Stomach (tissue), 9 donors: Measurements from ENCODE around the gene TENT4B. TPM values are rescaled to one million over a fixed set of nuclear protein-coding genes. Genes with fewer than 3 reads are reported as not detected.
A peak's percentile ranks its signal among the peaks of the same experiment; 100 is the strongest.

ENCODE experiments used
- DNase-seq, 2 donors: peaks; one replicate each; pipeline versions ENCODE4 v3.0.0 to v3.0.0-alpha.2; 2013 to 2019
- H3K27ac ChIP-seq, 5 donors: fragments of 200-600 bp in 4 of 5; sonication (generic) in 4 of 5; one replicate each; pipeline ENCODE4 v1.5.1; 2013 to 2019; ENCODE audit warnings: mild to moderate bottlenecking in 1 of 5, moderate library complexity in 1 of 5
- H3K27me3 ChIP-seq, 3 donors: fragments of 200-600 bp; sonication (generic); one replicate each; pipeline ENCODE4 v1.5.1; 2017 to 2019; ENCODE audit warnings: mixed run types in 1 of 3
- H3K36me3 ChIP-seq, 4 donors: fragments of 200-600 bp; sonication (generic); 1 replicate in 3 of 4; 2 replicates in 1 of 4; pipeline ENCODE4 v1.5.1; 2016 to 2019
- H3K4me1 ChIP-seq, 4 donors: fragments of 200-600 bp; sonication (generic); one replicate each; pipeline ENCODE4 v1.5.1; 2016 to 2019
- H3K4me3 ChIP-seq, 4 donors: fragments of 200-600 bp; sonication (generic) in 3 of 4; one replicate each; pipeline ENCODE4 v1.5.1; 2016 to 2019; ENCODE audit warnings: mild to moderate bottlenecking in 1 of 4
- H3K9me3 ChIP-seq, 4 donors: fragments of 200-600 bp; sonication (generic); one replicate each; pipeline ENCODE4 v1.5.1; 2016 to 2019
- EP300 ChIP-seq: sonication (generic); formaldehyde crosslinking; IDR thresholded peaks from one replicate; pipeline ENCODE4 v1.6.1; 2017; ENCODE audit warnings: antibody characterized with exemption
- POLR2A ChIP-seq, 4 donors: fragments of 450-650 bp; IDR thresholded peaks; one replicate each; pipeline ENCODE4 v1.6.1; 2016; ENCODE audit warnings: antibody characterized with exemption in 4 of 4, control low read depth in 2 of 4, mild to moderate bottlenecking in 1 of 4, moderate library complexity in 1 of 4
- POLR2AphosphoS5 ChIP-seq, 3 donors: sonication (generic); formaldehyde crosslinking; IDR thresholded peaks; one replicate each; pipeline ENCODE4 v1.6.1; 2016; ENCODE audit warnings: antibody characterized with exemption in 3 of 3
- WGBS, 5 donors: extraction: QIAGEN DNeasy Blood & Tissue Kit in 3 of 5; methylation state at CpG; one replicate each; pipeline versions ENCODE4 v1.1.5 to v1.1.7; 2013 to 2018; 5-methylcytosine and 5-hydroxymethylcytosine counted together
- intact Hi-C: fragments of 100-400 bp; cut with DNase I; formaldehyde crosslinking; loops from one replicate; pipeline ENCODE4 v1.15.1; 2023; ENCODE audit warnings: low total_unique reads
- polyA plus RNA-seq, 3 donors: library from polyadenylated mRNA; stranded (reverse); fragments of 200-250 nt; gene quantifications; one replicate each; pipeline ENCODE4 v1.2.3, GENCODE V29; 2013
- total RNA-seq, 5 donors: library from RNA; depleted of rRNA; stranded (reverse); fragments of >200 nt; gene quantifications; one replicate each; pipeline versions ENCODE4 v1.1.0 to v1.2.3, GENCODE V29; 2014 to 2016
- TF ChIP-seq, protein P1 (sequence below), 7 experiments: fragments of 450-650 bp in 4 of 7; fragments of 200-600 bp in 3 of 7; sonication (generic) in 3 of 7; IDR thresholded peaks; one replicate each; pipeline ENCODE4 v1.5.1; 2016 to 2019; ENCODE audit warnings: antibody characterized with exemption in 7 of 7, control low read depth in 2 of 7, mild to moderate bottlenecking in 1 of 7
- donor health status: healthy with polysubstance abuse.
- donor health status: Bipolar disorder and iron deficiency.
- donor health status: healthy.

The TENT4B gene
- total and polyA plus RNA-seq, 8 donors = 2.4 to 24.1 (median 8.3) TPM

GRCh38 chr16:50152351-50152806 is 727 bp upstream of the TENT4B start:
- no peaks in the 10 kb centered on the region for H3K9me3 ChIP-seq
- H3K4me3 ChIP-seq = peak overlapping the region; percentile 70 to 99 (median 80)
- 0 to 1% (median 0%) methylated on average over 23 to 24 of the region's 24 CpGs for WGBS, 5 donors
- TF ChIP-seq EP300 (no peak), POLR2A (IDR thresholded peaks at IDR 0.05) (no peak), POLR2AphosphoS5 (IDR thresholded peaks at IDR 0.05) (no peak)
- TF ChIP-seq, protein P1, sequence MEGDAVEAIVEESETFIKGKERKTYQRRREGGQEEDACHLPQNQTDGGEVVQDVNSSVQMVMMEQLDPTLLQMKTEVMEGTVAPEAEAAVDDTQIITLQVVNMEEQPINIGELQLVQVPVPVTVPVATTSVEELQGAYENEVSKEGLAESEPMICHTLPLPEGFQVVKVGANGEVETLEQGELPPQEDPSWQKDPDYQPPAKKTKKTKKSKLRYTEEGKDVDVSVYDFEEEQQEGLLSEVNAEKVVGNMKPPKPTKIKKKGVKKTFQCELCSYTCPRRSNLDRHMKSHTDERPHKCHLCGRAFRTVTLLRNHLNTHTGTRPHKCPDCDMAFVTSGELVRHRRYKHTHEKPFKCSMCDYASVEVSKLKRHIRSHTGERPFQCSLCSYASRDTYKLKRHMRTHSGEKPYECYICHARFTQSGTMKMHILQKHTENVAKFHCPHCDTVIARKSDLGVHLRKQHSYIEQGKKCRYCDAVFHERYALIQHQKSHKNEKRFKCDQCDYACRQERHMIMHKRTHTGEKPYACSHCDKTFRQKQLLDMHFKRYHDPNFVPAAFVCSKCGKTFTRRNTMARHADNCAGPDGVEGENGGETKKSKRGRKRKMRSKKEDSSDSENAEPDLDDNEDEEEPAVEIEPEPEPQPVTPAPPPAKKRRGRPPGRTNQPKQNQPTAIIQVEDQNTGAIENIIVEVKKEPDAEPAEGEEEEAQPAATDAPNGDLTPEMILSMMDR (IDR thresholded peaks at IDR 0.05) = no peak
- intact Hi-C loops = no loop called here
- H3K4me1 ChIP-seq = peaks cover 17 to 41% (median 24%) of the 10 kb centered on the region in 4 donors
- H3K27ac ChIP-seq = peak overlapping the region; percentile 92 to 100 (median 95)
- H3K36me3 ChIP-seq = no peaks in the 10 kb centered on the region
- peak in 1 of 2 donors; percentile 49 for DNase-seq
- H3K27me3 ChIP-seq = no peaks in the 10 kb centered on the region

DNA sequence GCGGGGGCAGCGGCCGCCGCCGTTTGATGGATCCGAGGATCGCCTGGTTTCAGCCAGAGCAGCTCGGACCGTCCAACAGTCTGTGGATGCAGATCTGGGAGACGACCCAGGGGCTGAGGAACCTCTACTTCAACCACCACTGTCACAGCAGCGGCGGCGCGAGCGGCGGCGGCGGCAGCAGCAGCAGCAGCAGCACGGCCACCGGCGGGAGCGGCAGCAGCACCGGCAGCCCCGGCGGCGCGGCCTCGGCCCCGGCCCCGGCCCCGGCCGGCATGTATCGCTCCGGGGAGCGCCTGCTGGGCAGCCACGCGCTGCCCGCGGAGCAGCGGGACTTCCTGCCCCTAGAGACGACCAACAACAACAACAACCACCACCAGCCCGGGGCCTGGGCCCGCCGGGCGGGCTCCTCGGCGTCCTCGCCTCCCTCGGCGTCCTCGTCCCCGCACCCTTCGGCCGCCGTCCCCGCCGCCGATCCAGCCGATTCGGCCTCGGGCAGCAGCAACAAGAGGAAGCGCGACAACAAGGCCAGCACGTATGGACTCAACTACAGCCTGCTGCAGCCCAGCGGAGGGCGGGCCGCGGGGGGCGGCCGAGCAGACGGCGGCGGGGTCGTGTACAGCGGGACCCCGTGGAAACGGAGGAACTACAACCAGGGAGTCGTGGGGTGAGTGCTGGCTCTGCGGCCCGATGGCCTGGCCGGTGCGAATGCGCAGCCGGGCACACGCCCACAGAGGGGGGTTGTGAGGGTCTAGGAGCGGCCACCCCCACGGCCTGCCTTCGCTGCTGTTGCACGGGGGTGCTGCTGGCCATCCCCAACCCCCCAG is 702 bp downstream of the TENT4B start:
- H3K27ac ChIP-seq = peak overlapping the region; percentile 73 to 100 (median 95)
- H3K9me3 ChIP-seq = no peaks in the 10 kb centered on the region
- WGBS, 5 donors = 0 to 3% (median 1%) methylated on average over 25 to 89 of the region's 89 CpGs
- DNase-seq = peak in 1 of 2 donors; percentile 60
- H3K4me1 ChIP-seq = peaks cover 17 to 53% (median 35%) of the 10 kb centered on the region in 4 donors
- intact Hi-C loops = no loop called here
- H3K36me3 ChIP-seq = no peaks in the 10 kb centered on the region
- H3K27me3 ChIP-seq = no peaks in the 10 kb centered on the region
- H3K4me3 ChIP-seq = peak overlapping the region; percentile 70 to 99 (median 80)
- TF ChIP-seq POLR2A (IDR thresholded peaks at IDR 0.05) (no peak), EP300 (no peak), POLR2AphosphoS5 (IDR thresholded peaks at IDR 0.05) (no peak)
- TF ChIP-seq, protein P1 (IDR thresholded peaks at IDR 0.05) = no peak

GRCh38 chr16:50154420-50154950 is 1.4 kb downstream of the TENT4B start:
- Histone ChIP-seq H3K4me1 (peaks cover 17 to 59% (median 38%) of the 10 kb centered on the region in 4 donors), H3K27me3 (no peaks in the 10 kb centered on the region), H3K27ac (peak overlapping the region; percentile 73 to 100 (median 95)), H3K36me3 (no peaks in the 10 kb centered on the region), H3K4me3 (peak overlapping the region; percentile 70 to 99 (median 80)), H3K9me3 (no peaks in the 10 kb centered on the region)
- TF ChIP-seq EP300 (no peak), POLR2A (IDR thresholded peaks at IDR 0.05) (no peak), POLR2AphosphoS5 (IDR thresholded peaks at IDR 0.05) (no peak)
- TF ChIP-seq, protein P1 (IDR thresholded peaks at IDR 0.05) = no peak
- DNase-seq = peak in 1 of 2 donors; percentile 59
- WGBS, 5 donors = 8 to 26% (median 14%) methylated on average over 9 to 10 of the region's 10 CpGs
- intact Hi-C loops = no loop called here

DNA sequence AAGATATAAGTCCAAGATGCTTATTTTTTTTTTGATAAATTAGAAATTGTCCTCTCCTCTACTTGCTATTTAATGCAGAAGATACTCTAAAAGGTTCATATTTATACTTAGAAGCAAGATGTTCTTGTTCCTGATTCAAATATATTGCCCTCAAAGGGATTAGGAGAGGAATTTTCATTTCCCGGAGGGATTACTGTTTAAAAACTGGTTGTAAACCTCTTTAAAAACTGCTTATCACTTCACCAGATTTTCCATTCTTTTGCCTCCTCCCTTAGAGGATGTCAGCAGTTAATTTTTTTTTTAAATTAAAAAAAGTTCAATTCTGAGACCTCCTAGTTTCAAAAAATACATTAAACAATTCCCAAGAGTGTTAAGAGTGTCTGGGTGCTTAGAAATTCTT is 2.8 kb downstream of the TENT4B start:
- H3K36me3 ChIP-seq = no peaks in the 10 kb centered on the region
- WGBS, 5 donors = 26 to 49% (median 41%) methylated on average over 1 of the region's 1 CpG
- intact Hi-C loops = no loop called here

More for the DNA sequence above, 2.8 kb downstream of the TENT4B start:
- no peak for DNase-seq
- TF ChIP-seq POLR2AphosphoS5 (IDR thresholded peaks at IDR 0.05) (no peak), POLR2A (IDR thresholded peaks at IDR 0.05) (no peak), EP300 (no peak)
- TF ChIP-seq, protein P1 (IDR thresholded peaks at IDR 0.05) = no peak
- H3K9me3 ChIP-seq = no peaks in the 10 kb centered on the region
- H3K4me1 ChIP-seq = peaks cover 21 to 74% (median 48%) of the 10 kb centered on the region in 4 donors
- no peaks in the 10 kb centered on the region for H3K27me3 ChIP-seq
- peak overlapping the region; percentile 70 to 99 (median 80) for H3K4me3 ChIP-seq
- H3K27ac ChIP-seq = peak overlapping the region in 3 of 5 donors; percentile 92 to 95 (median 95)
